Measurements from ENCODE around the gene MED4. TPM values are rescaled to one million over a fixed set of nuclear protein-coding genes. Genes with fewer than 3 reads are reported as not detected.

MED4 gene
- total RNA-seq, 2 donors from 2014 or later, result 38.8 to 44.0 TPM

- no peak overlapping the region for H3K27ac ChIP-seq
- no peak overlapping the region for H3K4me3 ChIP-seq
- no peaks in the 10 kb centered on the region for H3K9me3 ChIP-seq
- intact Hi-C loops (cut with DNase I), result no loop called here
- peaks cover 9% of the 10 kb centered on the region for H3K36me3 ChIP-seq
- no peak overlapping the region for H3K9ac ChIP-seq (ENCODE audit: low read depth in 2 of 2, low read length in 2 of 2)
- no peaks in the 10 kb centered on the region for H3K4me1 ChIP-seq
- H3K27me3 ChIP-seq, result no peaks in the 10 kb centered on the region
- DNase-seq, result no peak
- no peak for TF ChIP-seq CTCF (IDR thresholded peaks at IDR 0.05)
Observed at GRCh38 chr13:48050550-48050949, 44.4 kb downstream of the MED4 start.

GRCh38 chr13:48043789-48044503 lies 51.0 kb downstream of the MED4 start:
- DNase-seq, result no peak
- H3K4me1 ChIP-seq, result peaks cover 7% of the 10 kb centered on the region

GRCh38 chr13:48042894-48043293 lies 52.0 kb downstream of the MED4 start:
- H3K4me3 ChIP-seq, result no peak overlapping the region
- H3K27me3 ChIP-seq, result no peaks in the 10 kb centered on the region
- H3K9me3 ChIP-seq, result no peaks in the 10 kb centered on the region
- intact Hi-C loops (cut with DNase I), result no loop called here
- peak overlapping the region; percentile 65 for H3K27ac ChIP-seq
- H3K9ac ChIP-seq (ENCODE audit: low read depth in 2 of 2, low read length in 2 of 2), result no peak overlapping the region
- DNase-seq, result peak; percentile 46
- TF ChIP-seq CTCF (IDR thresholded peaks at IDR 0.05), result no peak
- no peaks in the 10 kb centered on the region for H3K36me3 ChIP-seq
- peaks cover 7% of the 10 kb centered on the region for H3K4me1 ChIP-seq

More at GRCh38 chr13:48043789-48044503, 51.0 kb downstream of the MED4 start:
- H3K9me3 ChIP-seq, result no peaks in the 10 kb centered on the region
- H3K36me3 ChIP-seq, result no peaks in the 10 kb centered on the region
- no peaks in the 10 kb centered on the region for H3K27me3 ChIP-seq
- H3K27ac ChIP-seq, result peak overlapping the region; percentile 65
- intact Hi-C loops (cut with DNase I), result no loop called here
- no peak overlapping the region for H3K4me3 ChIP-seq
- TF ChIP-seq CTCF (IDR thresholded peaks at IDR 0.05), result no peak
- peak overlapping the region in 1 of 2 donors; percentile 28 for H3K9ac ChIP-seq (ENCODE audit: low read depth in 2 of 2, low read length in 2 of 2)

GRCh38 chr13:48040896-48041295 lies 54.0 kb downstream of the MED4 start:
- peaks cover 12% of the 10 kb centered on the region for H3K4me1 ChIP-seq

GRCh38 chr13:48040049-48040448 lies 54.9 kb downstream of the MED4 start:
- Histone ChIP-seq H3K9ac (ENCODE audit: low read depth in 2 of 2, low read length in 2 of 2) (no peak overlapping the region), H3K36me3 (no peaks in the 10 kb centered on the region), H3K4me3 (no peak overlapping the region), H3K27ac (peak overlapping the region; percentile 57), H3K4me1 (peaks cover 12% of the 10 kb centered on the region), H3K9me3 (no peaks in the 10 kb centered on the region), H3K27me3 (no peaks in the 10 kb centered on the region)
- TF ChIP-seq CTCF (IDR thresholded peaks at IDR 0.05), result no peak
- no peak for DNase-seq
- intact Hi-C loops (cut with DNase I), result no loop called here

More at GRCh38 chr13:48040896-48041295, 54.0 kb downstream of the MED4 start:
- Histone ChIP-seq H3K36me3 (no peaks in the 10 kb centered on the region), H3K4me3 (no peak overlapping the region), H3K9me3 (no peaks in the 10 kb centered on the region), H3K9ac (ENCODE audit: low read depth in 2 of 2, low read length in 2 of 2) (no peak overlapping the region), H3K27ac (peak overlapping the region; percentile 57), H3K27me3 (no peaks in the 10 kb centered on the region)
- no peak for DNase-seq
- intact Hi-C loops (cut with DNase I), result no loop called here
- TF ChIP-seq CTCF (IDR thresholded peaks at IDR 0.05), result no peak

Data from colonic mucosa (tissue), 4 donors.